HG03139 (cell line): ENCODE measurements around the gene STBD1.
"Not testable (repeated sequence)": the region's sequence is repeated elsewhere in the genome, so short reads cannot be mapped to it uniquely, and the experiment has no call there.

Source experiments
- ATAC-seq: cut with Tn5 transposase; IDR thresholded peaks from one replicate; pipeline ENCODE4 v1.9.1; 2021; ENCODE audit not compliant: unreplicated experiment

STBD1 gene

GRCh38 chr4:76305971-76306881 is at the start of gene STBD1:
TSS of gene STBD1 (plus strand) at chr4:76306733. CDS start at chr4:76306770, 37 bp downstream.
- no peak for ATAC-seq

GRCh38 chr4:76256968-76257367 is 49.6 kb upstream of the STBD1 start:
- ATAC-seq: no peak

GRCh38 chr4:76257824-76258223 is 48.7 kb upstream of the STBD1 start:
- no peak for ATAC-seq

- no peak for ATAC-seq
Observed at GRCh38 chr4:76260571-76260970, 46.0 kb upstream of the STBD1 start.

- ATAC-seq: no peak
Observed at GRCh38 chr4:76265631-76266218, 40.8 kb upstream of the STBD1 start.

- ATAC-seq: no peak
Observed at GRCh38 chr4:76266627-76267026, 39.9 kb upstream of the STBD1 start.

- no peak for ATAC-seq
Observed at GRCh38 chr4:76267811-76268210, 38.7 kb upstream of the STBD1 start.

GRCh38 chr4:76270244-76271175 is 36.0 kb upstream of the STBD1 start:
- ATAC-seq: no peak

- ATAC-seq: no peak
Observed at GRCh38 chr4:76271248-76271647, 35.3 kb upstream of the STBD1 start.

- no peak for ATAC-seq
Observed at GRCh38 chr4:76272073-76272472, 34.5 kb upstream of the STBD1 start.

GRCh38 chr4:76272582-76272981 is 34.0 kb upstream of the STBD1 start:
- no peak for ATAC-seq

GRCh38 chr4:76272999-76273398 is 33.5 kb upstream of the STBD1 start:
- no peak for ATAC-seq

GRCh38 chr4:76275486-76276124 is 30.9 kb upstream of the STBD1 start:
- ATAC-seq: no peak

GRCh38 chr4:76276813-76277212 is 29.7 kb upstream of the STBD1 start:
- ATAC-seq: no peak

- ATAC-seq: no peak
Observed at GRCh38 chr4:76277667-76278066, 28.9 kb upstream of the STBD1 start.

GRCh38 chr4:76278583-76278982 is 27.9 kb upstream of the STBD1 start:
- no peak for ATAC-seq

- no peak for ATAC-seq
Observed at GRCh38 chr4:76279462-76279861, 27.1 kb upstream of the STBD1 start.

- ATAC-seq: no peak
Observed at GRCh38 chr4:76280488-76281441, 25.8 kb upstream of the STBD1 start.

- not testable (repeated sequence) for ATAC-seq
Observed at GRCh38 chr4:76281594-76281993, 24.9 kb upstream of the STBD1 start.
